Progenitor cell of endocrine pancreas (in vitro differentiated cells): ENCODE data around the gene CIBAR2. TPM values are rescaled to one million over a fixed set of nuclear protein-coding genes. Genes with fewer than 3 reads are reported as not detected.

ENCODE experiments used
- DNase-seq: peaks from one replicate; pipeline ENCODE4 v3.0.0; 2021; ENCODE audit warnings: low spot score; ENCODE audit not compliant: unreplicated experiment
- H3K27ac Mint-ChIP-seq: 2 replicates; pipeline ENCODE4 v1.8.0; 2021; ENCODE audit warnings: mild to moderate bottlenecking, moderate library complexity, mixed read lengths
- H3K27me3 Mint-ChIP-seq: 2 replicates; pipeline ENCODE4 v1.8.0; 2021; ENCODE audit warnings: mixed read lengths
- H3K36me3 Mint-ChIP-seq: 2 replicates; pipeline ENCODE4 v1.8.0; 2022; ENCODE audit warnings: mixed read lengths; ENCODE audit not compliant: insufficient read depth
- H3K4me1 Mint-ChIP-seq: 2 replicates; pipeline ENCODE4 v1.8.0; 2021; ENCODE audit warnings: low read depth, mixed read lengths
- H3K4me3 Mint-ChIP-seq: 2 replicates; pipeline ENCODE4 v1.8.0; 2021; ENCODE audit warnings: low read depth, mild to moderate bottlenecking, moderate library complexity, mixed read lengths
- H3K9me3 Mint-ChIP-seq: 2 replicates; pipeline ENCODE4 v1.8.0; 2021; ENCODE audit warnings: low read depth, mixed read lengths
- CTCF ChIP-seq: fragments of 200-600 bp; sonication (generic); IDR thresholded peaks from one replicate; pipeline ENCODE4 v1.5.0; 2021; ENCODE audit warnings: antibody characterized with exemption, mild to moderate bottlenecking; ENCODE audit not compliant: unreplicated experiment
- total RNA-seq: library from RNA; stranded (reverse); gene quantifications from 2 replicates; pipeline ENCODE4 v1.2.1, GENCODE V29; 2021

Gene CIBAR2
- total RNA-seq, 1 donor from 2014 or later = 0.43 TPM

DNA sequence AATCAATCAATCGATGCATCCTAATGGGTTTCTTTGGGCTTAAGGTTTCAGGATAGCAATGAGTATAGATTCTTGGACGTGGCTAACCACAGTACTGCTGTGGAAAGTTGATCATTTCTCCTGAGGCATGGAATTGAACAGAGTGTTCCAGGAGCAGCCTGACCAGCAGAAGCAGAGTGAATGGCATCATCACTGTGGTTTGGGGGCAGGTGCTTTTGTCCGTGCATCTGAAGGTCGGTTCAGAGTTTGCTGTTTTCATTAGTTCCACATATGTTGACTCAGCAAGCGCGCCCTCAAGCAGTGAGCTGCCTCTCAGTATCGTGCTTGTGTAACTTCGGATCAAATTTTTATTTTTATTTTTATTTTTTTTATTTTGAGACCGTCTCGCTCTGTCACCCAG is 59.7 kb downstream of the CIBAR2 start:
- H3K27ac Mint-ChIP-seq = no peak overlapping the region
- no peaks in the 10 kb centered on the region for H3K27me3 Mint-ChIP-seq
- no peak for DNase-seq
- no peak overlapping the region for H3K4me3 Mint-ChIP-seq
- no peak for TF ChIP-seq CTCF
- peaks cover 1% of the 10 kb centered on the region for H3K36me3 Mint-ChIP-seq
- H3K9me3 Mint-ChIP-seq = no peaks in the 10 kb centered on the region
- peaks cover 25% of the 10 kb centered on the region for H3K4me1 Mint-ChIP-seq

DNA sequence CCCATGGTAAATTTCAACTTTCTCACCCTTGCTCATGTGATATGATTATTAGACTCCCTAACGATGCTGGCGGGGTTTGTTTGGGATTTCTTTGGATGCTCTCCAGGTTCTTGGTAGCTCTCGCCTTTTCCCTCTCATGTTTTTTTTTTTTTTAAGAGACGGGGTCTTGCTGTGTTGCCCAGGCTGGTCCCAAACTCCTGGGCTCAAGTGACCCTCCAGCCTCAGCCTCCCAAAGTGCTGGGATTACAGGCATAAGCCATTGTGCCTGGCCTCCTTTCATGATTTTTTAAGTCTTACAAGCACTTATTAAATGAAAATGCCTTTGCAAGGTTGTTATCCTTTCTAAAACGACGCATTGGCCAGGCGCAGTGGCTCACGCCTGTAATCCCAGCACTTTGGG is 60.6 kb downstream of the CIBAR2 start:
- no peak for TF ChIP-seq CTCF

DNA sequence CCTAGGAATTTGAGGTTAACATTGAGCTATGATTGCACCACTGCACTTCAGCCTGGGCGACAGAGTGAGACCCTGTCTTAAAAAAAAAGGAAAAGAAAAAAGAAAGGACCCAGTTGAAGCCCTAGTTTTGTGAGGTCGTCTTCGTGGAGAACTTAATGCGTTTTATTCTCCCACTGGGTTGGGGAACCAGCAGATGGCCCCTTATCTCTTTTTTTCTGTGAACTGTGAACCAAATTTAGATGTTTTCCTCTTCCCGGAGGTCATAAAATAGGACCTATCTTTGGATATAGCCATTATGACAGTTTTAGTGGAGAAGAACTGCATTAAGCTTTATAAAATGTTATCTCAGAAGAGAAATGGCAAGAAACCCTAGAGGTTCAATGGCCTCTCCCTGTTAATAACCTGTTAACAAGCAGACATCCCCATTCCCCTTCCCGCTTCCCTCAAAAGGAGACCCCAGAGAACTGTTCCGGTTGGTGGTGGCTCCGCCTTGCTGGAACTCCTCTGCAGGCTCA is 61.1 kb downstream of the CIBAR2 start:
- no peaks in the 10 kb centered on the region for H3K27me3 Mint-ChIP-seq

More for the DNA sequence above, 60.6 kb downstream of the CIBAR2 start:
- DNase-seq = no peak
- Mint-ChIP-seq H3K9me3 (no peaks in the 10 kb centered on the region), H3K4me1 (peaks cover 26% of the 10 kb centered on the region), H3K4me3 (no peak overlapping the region), H3K27me3 (no peaks in the 10 kb centered on the region), H3K27ac (no peak overlapping the region), H3K36me3 (peaks cover 1% of the 10 kb centered on the region)

GRCh38 chr16:85049706-85050305 is 62.5 kb downstream of the CIBAR2 start:
- no peak for TF ChIP-seq CTCF
- DNase-seq = no peak
- no peak overlapping the region for H3K4me3 Mint-ChIP-seq
- no peaks in the 10 kb centered on the region for H3K9me3 Mint-ChIP-seq
- H3K27me3 Mint-ChIP-seq = no peaks in the 10 kb centered on the region
- H3K4me1 Mint-ChIP-seq = peaks cover 16% of the 10 kb centered on the region
- no peak overlapping the region for H3K27ac Mint-ChIP-seq
- H3K36me3 Mint-ChIP-seq = peaks cover 1% of the 10 kb centered on the region

More for the DNA sequence above, 61.1 kb downstream of the CIBAR2 start:
- DNase-seq = no peak
- Mint-ChIP-seq H3K4me1 (peaks cover 23% of the 10 kb centered on the region), H3K9me3 (no peaks in the 10 kb centered on the region), H3K27ac (no peak overlapping the region), H3K36me3 (peaks cover 1% of the 10 kb centered on the region), H3K4me3 (no peak overlapping the region)
- TF ChIP-seq CTCF = no peak

GRCh38 chr16:85048921-85049562 is 63.2 kb downstream of the CIBAR2 start:
- Mint-ChIP-seq H3K4me3 (no peak overlapping the region), H3K36me3 (peaks cover 1% of the 10 kb centered on the region), H3K4me1 (peaks cover 16% of the 10 kb centered on the region), H3K27me3 (no peaks in the 10 kb centered on the region), H3K9me3 (no peaks in the 10 kb centered on the region), H3K27ac (no peak overlapping the region)
- no peak for DNase-seq
- no peak for TF ChIP-seq CTCF

Other genes starting within 250 kb of the CIBAR2 start
- gene ZDHHC7, start 100.9 kb downstream of the CIBAR2 start, total RNA-seq = 67.3 TPM in 2 replicates
- gene KIAA0513, start 84.7 kb downstream of the CIBAR2 start, total RNA-seq = 15.2 and 16.3 TPM in 2 replicates